Upper lobe of left lung (tissue), 6 donors: ENCODE data around the gene PEPD. TPM values are rescaled to one million over a fixed set of nuclear protein-coding genes. Genes with fewer than 3 reads are reported as not detected.

Experiments used
- ATAC-seq, 2 donors: fragments of 200-7000 bp; cut with Tn5 transposase; one replicate each; pipeline ENCODE4 v1.9.1; 2022; ENCODE audit warnings: mild to moderate bottlenecking in 2 of 2, moderate library complexity in 2 of 2; ENCODE audit not compliant: low FRiP score in 2 of 2
- DNase-seq, 2 donors: peaks; one replicate each; pipeline ENCODE4 v3.0.0-alpha.2; 2019 to 2020
- H3K27ac ChIP-seq, 4 donors: fragments of 200-600 bp; sonication (generic); one replicate each; pipeline ENCODE4 v1.5.1; 2016 to 2019
- H3K27me3 ChIP-seq, 4 donors: fragments of 200-600 bp; sonication (generic); one replicate each; pipeline ENCODE4 v1.5.1; 2017 to 2019
- H3K36me3 ChIP-seq, 4 donors: fragments of 200-600 bp; sonication (generic); one replicate each; pipeline ENCODE4 v1.5.1; 2016 to 2019
- H3K4me1 ChIP-seq, 4 donors: fragments of 200-600 bp; sonication (generic); one replicate each; pipeline ENCODE4 v1.5.1; 2018 to 2019
- H3K4me3 ChIP-seq, 4 donors: fragments of 200-600 bp; sonication (generic); one replicate each; pipeline ENCODE4 v1.5.1; 2017 to 2019; ENCODE audit warnings: mild to moderate bottlenecking in 2 of 4, moderate library complexity in 1 of 4
- H3K9me3 ChIP-seq, 4 donors: fragments of 200-600 bp; sonication (generic); one replicate each; pipeline ENCODE4 v1.5.1; 2018 to 2019
- CTCF ChIP-seq, 6 experiments: fragments of 450-650 bp in 4 of 6; fragments of 200-600 bp in 2 of 6; sonication (generic) in 2 of 6; IDR thresholded peaks; one replicate each; pipeline ENCODE4 v1.5.1; 2016 to 2019; ENCODE audit warnings: antibody characterized with exemption in 6 of 6
- EP300 ChIP-seq, 4 donors: sonication (generic); formaldehyde crosslinking; IDR thresholded peaks; one replicate each; pipeline ENCODE4 v1.5.1; 2017; ENCODE audit warnings: antibody characterized with exemption in 4 of 4, control low read depth in 2 of 4
- POLR2A ChIP-seq, 4 donors: fragments of 450-650 bp; IDR thresholded peaks; one replicate each; pipeline ENCODE4 v1.5.1; 2016 to 2017; ENCODE audit warnings: antibody characterized with exemption in 4 of 4, mild to moderate bottlenecking in 2 of 4
- POLR2AphosphoS5 ChIP-seq, 2 donors: sonication (generic); formaldehyde crosslinking; IDR thresholded peaks; one replicate each; pipeline ENCODE4 v1.5.1; 2017; ENCODE audit warnings: antibody characterized with exemption in 2 of 2
- WGBS, 2 donors: methylation state at CpG; one replicate each; pipeline ENCODE4 v1.1.5; 2017 to 2018; 5-methylcytosine and 5-hydroxymethylcytosine counted together
- total RNA-seq, 6 donors: library from RNA; depleted of rRNA in 4 of 6; stranded (reverse); fragments of >200 nt in 4 of 6; gene quantifications; one replicate each; pipeline versions ENCODE4 v1.1.0 to v1.2.1, GENCODE V29; 2016 to 2021
- donor health status: DM: no; HTN: no; CAD: no; lungs with moderate emphysema.
- donor health status: DM: no; HTN: yes; CAD: no; lungs with severe emphysema.

The PEPD gene
- total RNA-seq, 6 donors from 2014 or later: 30.4 to 106 (median 80.6) TPM

- ATAC-seq: no peak
- H3K36me3 ChIP-seq: peaks cover 6 to 27% (median 12%) of the 10 kb centered on the region in 4 donors
- WGBS, 2 donors: 88 to 92% methylated on average over 12 of the region's 12 CpGs
Measured at GRCh38 chr19:33377586-33378475, 143.8 kb downstream of the PEPD start.

GRCh38 chr19:33376941-33377557 lies 144.5 kb downstream of the PEPD start:
- TF ChIP-seq POLR2AphosphoS5 (IDR thresholded peaks at IDR 0.05) (no peak), POLR2A (IDR thresholded peaks at IDR 0.05) (no peak), CTCF (IDR thresholded peaks at IDR 0.05) (no peak), EP300 (IDR thresholded peaks at IDR 0.05) (no peak)
- Histone ChIP-seq H3K36me3 (peaks cover 6 to 26% (median 12%) of the 10 kb centered on the region in 4 donors), H3K4me3 (no peak overlapping the region), H3K4me1 (peaks cover 30 to 41% (median 33%) of the 10 kb centered on the region in 4 donors), H3K27me3 (no peaks in the 10 kb centered on the region), H3K9me3 (no peaks in the 10 kb centered on the region), H3K27ac (peak overlapping the region; percentile 60 to 99 (median 67))
- WGBS, 2 donors: 73 to 83% methylated on average over 7 of the region's 7 CpGs
- ATAC-seq (no peak), DNase-seq (no peak)

More at GRCh38 chr19:33377586-33378475, 143.8 kb downstream of the PEPD start:
- no peak overlapping the region for H3K4me3 ChIP-seq
- TF ChIP-seq POLR2A (IDR thresholded peaks at IDR 0.05) (no peak), CTCF (IDR thresholded peaks at IDR 0.05) (no peak), POLR2AphosphoS5 (IDR thresholded peaks at IDR 0.05) (no peak), EP300 (IDR thresholded peaks at IDR 0.05) (no peak)
- peaks cover 30 to 41% (median 33%) of the 10 kb centered on the region in 4 donors for H3K4me1 ChIP-seq
- peak in 1 of 2 donors; percentile 5 for DNase-seq
- H3K27me3 ChIP-seq: no peaks in the 10 kb centered on the region
- no peaks in the 10 kb centered on the region for H3K9me3 ChIP-seq
- peak overlapping the region; percentile 60 to 99 (median 67) for H3K27ac ChIP-seq

- DNase-seq: peak in 1 of 2 donors; percentile 62
- peaks cover 30 to 41% (median 33%) of the 10 kb centered on the region in 4 donors for H3K4me1 ChIP-seq
Measured at GRCh38 chr19:33376423-33376822, 145.2 kb downstream of the PEPD start.

GRCh38 chr19:33375837-33376159 lies 145.8 kb downstream of the PEPD start:
- H3K4me3 ChIP-seq: no peak overlapping the region
- no peaks in the 10 kb centered on the region for H3K27me3 ChIP-seq
- 85 to 87% methylated on average over 1 of the region's 1 CpG for WGBS, 2 donors
- ATAC-seq (peak in 1 of 2 donors; percentile 4), DNase-seq (no peak)
- no peaks in the 10 kb centered on the region for H3K9me3 ChIP-seq
- H3K36me3 ChIP-seq: peaks cover 6 to 14% (median 8%) of the 10 kb centered on the region in 4 donors
- H3K27ac ChIP-seq: peak overlapping the region in 3 of 4 donors; percentile 36 to 99 (median 99)
- peaks cover 30 to 41% (median 33%) of the 10 kb centered on the region in 4 donors for H3K4me1 ChIP-seq
- TF ChIP-seq POLR2AphosphoS5 (IDR thresholded peaks at IDR 0.05) (no peak), CTCF (IDR thresholded peaks at IDR 0.05) (no peak), POLR2A (IDR thresholded peaks at IDR 0.05) (no peak), EP300 (IDR thresholded peaks at IDR 0.05) (no peak)

More at GRCh38 chr19:33376423-33376822, 145.2 kb downstream of the PEPD start:
- peaks cover 6 to 20% (median 10%) of the 10 kb centered on the region in 4 donors for H3K36me3 ChIP-seq
- H3K27ac ChIP-seq: peak overlapping the region; percentile 60 to 99 (median 81)
- no peaks in the 10 kb centered on the region for H3K9me3 ChIP-seq
- no peaks in the 10 kb centered on the region for H3K27me3 ChIP-seq
- 59 to 71% methylated on average over 2 of the region's 2 CpGs for WGBS, 2 donors
- H3K4me3 ChIP-seq: no peak overlapping the region
- peak in 1 of 2 donors; percentile 11 for ATAC-seq
- TF ChIP-seq CTCF (IDR thresholded peaks at IDR 0.05) (no peak), POLR2AphosphoS5 (IDR thresholded peaks at IDR 0.05) (peak; percentile 37 to 46), EP300 (IDR thresholded peaks at IDR 0.05) (peak in 1 of 4 donors; percentile 3), POLR2A (IDR thresholded peaks at IDR 0.05) (no peak)
